Endothelial cell of umbilical vein (primary cell): Measurements from ENCODE around the gene COL5A1. TPM values are rescaled to one million over a fixed set of nuclear protein-coding genes. Genes with fewer than 3 reads are reported as not detected.

Experiments used
- BruUV-seq: library from RNA; stranded (reverse); fragments of 400-500 nt; replicated peaks from 2 replicates; lab custom pipeline; 2021; lab: Mats Ljungman, UMichigan
- CTCF ChIA-PET: fragments of 300-600, 350-600 bp; sonication (Branson Sonifier 250); formaldehyde crosslinking; loops from one replicate; lab custom pipeline; 2021; ENCODE audit warnings: antibody characterized with exemption, inconsistent platforms; lab: Charles Lee
- POLR2A ChIA-PET: fragments of 300-600, 350-600 bp; sonication (Branson Sonifier 250); formaldehyde crosslinking; loops from one replicate; lab custom pipeline; 2021; ENCODE audit warnings: antibody characterized with exemption, inconsistent platforms; lab: Charles Lee
- DNase-seq: peaks from one replicate; pipeline ENCODE4 v3.0.0-alpha.2; 2011; ENCODE audit warnings: low read depth, low spot score
- FAIRE-seq: peaks from 2 replicates; lab custom pipeline; 2011; peaks lifted over from hg19 to GRCh38; lab: Jason Lieb, UNC
- H2AFZ ChIP-seq: 2 replicates; pipeline ENCODE4 v1.6.0; 2012; ENCODE audit warnings: low read depth, low read length, control low read depth, inconsistent platforms
- H3K27ac ChIP-seq: 2 replicates; pipeline ENCODE4 v1.5.1; 2011; ENCODE audit warnings: low read depth, mild to moderate bottlenecking, control low read depth, low read length, moderate library complexity; ENCODE audit not compliant: insufficient read depth
- H3K27me3 ChIP-seq, 2 experiments: 2 replicates each; pipeline versions ENCODE4 v1.6.0 to v1.6.1; 2011; ENCODE audit warnings: low read length in 2 of 2, mixed read lengths in 1 of 2; ENCODE audit not compliant: control insufficient read depth in 2 of 2, insufficient read depth in 2 of 2
- H3K36me3 ChIP-seq, 2 experiments: 2 replicates in 1 of 2; 3 replicates in 1 of 2; pipeline ENCODE4 v1.5.1; 2011; ENCODE audit warnings: low read length in 2 of 2, mild to moderate bottlenecking in 1 of 2, moderate library complexity in 1 of 2; ENCODE audit not compliant: control insufficient read depth in 2 of 2, insufficient read depth in 2 of 2; ENCODE audit errors: extremely low read depth in 1 of 2
- H3K4me1 ChIP-seq: 3 replicates; pipeline ENCODE4 v1.5.1; 2011; ENCODE audit warnings: mild to moderate bottlenecking, low read length; ENCODE audit not compliant: control insufficient read depth, insufficient read depth; ENCODE audit errors: extremely low read depth
- H3K4me2 ChIP-seq: 2 replicates; pipeline ENCODE4 v1.6.1; 2011; ENCODE audit warnings: low read length, control low read depth, mixed read lengths; ENCODE audit not compliant: insufficient read depth
- H3K4me3 ChIP-seq, 3 experiments: fragments of 200-600 bp in 1 of 3; sonication (generic), shearing (Covaris generic) in 1 of 3; replicated peaks in 1 of 3; 2 replicates each; pipeline ENCODE4 v1.5.1; 2011 to 2016; ENCODE audit warnings: control low read depth in 3 of 3, low read length in 3 of 3, mild to moderate bottlenecking in 2 of 3, inconsistent platforms in 1 of 3, low read depth in 1 of 3, moderate library complexity in 1 of 3; ENCODE audit not compliant: insufficient read depth in 1 of 3
- H3K79me2 ChIP-seq: 2 replicates; pipeline ENCODE4 v1.6.0; 2012; ENCODE audit warnings: low read length, inconsistent platforms; ENCODE audit not compliant: control insufficient read depth, insufficient read depth
- H3K9ac ChIP-seq: replicated peaks from 2 replicates; pipeline ENCODE3; 2011; ENCODE audit warnings: low read length, control low read depth; ENCODE audit not compliant: insufficient read depth; ENCODE audit errors: extremely low read depth
- H3K9me1 ChIP-seq: replicated peaks from 3 replicates; pipeline ENCODE4 v1.6.0; 2011; ENCODE audit warnings: mild to moderate bottlenecking, low read length; ENCODE audit not compliant: control insufficient read depth, insufficient read depth; ENCODE audit errors: extremely low read depth
- H3K9me3 ChIP-seq: replicated peaks from 2 replicates; pipeline ENCODE4 v1.5.1; 2012; ENCODE audit warnings: low read length, inconsistent platforms; ENCODE audit not compliant: control insufficient read depth, insufficient read depth
- H4K20me1 ChIP-seq: replicated peaks from 2 replicates; pipeline ENCODE3; 2011; ENCODE audit warnings: mild to moderate bottlenecking, low read length; ENCODE audit not compliant: control insufficient read depth, insufficient read depth; ENCODE audit errors: extremely low read depth
- GATA2 ChIP-seq: IDR thresholded peaks from 2 replicates; pipeline ENCODE4 v1.7.0; 2011; ENCODE audit warnings: low read depth, mild to moderate bottlenecking, moderate library complexity, mixed read lengths, low read length; ENCODE audit not compliant: insufficient read length, insufficient read depth
- JUN ChIP-seq: IDR thresholded peaks from 2 replicates; pipeline ENCODE4 v1.6.1; 2011; ENCODE audit warnings: borderline replicate concordance, low read depth; ENCODE audit not compliant: insufficient read length, insufficient read depth
- MAX ChIP-seq: IDR thresholded peaks from 2 replicates; pipeline ENCODE4 v1.6.1; 2011; ENCODE audit not compliant: insufficient read depth, insufficient read length
- MYC ChIP-seq: IDR thresholded peaks from one replicate; pipeline ENCODE4 v1.6.1; 2011; ENCODE audit warnings: mild to moderate bottlenecking, low read depth, low read length
- dilution Hi-C: fragments of 300-500 bp; cut with MboI; formaldehyde crosslinking; loops from one replicate; pipeline ENCODE4 v1.15.0; 2019; ENCODE audit warnings: low sequenced_read_pairs; ENCODE audit not compliant: extremely low pct_ligation_motif_present
- intact Hi-C: fragments of 100-400 bp; cut with micrococcal nuclease; formaldehyde crosslinking; loops from one replicate; pipeline ENCODE4 v1.10.0; 2022
- polyA plus RNA-seq, 4 experiments: library from polyadenylated mRNA; depleted of rRNA in 3 of 4; stranded (reverse) in 3 of 4; unstranded in 1 of 4; fragments of >200 nt; gene quantifications; 2 replicates each; pipeline versions ENCODE4 v1.2.1 to v1.2.3, GENCODE V29; 2011 to 2012; ENCODE audit warnings: missing spikeins in 1 of 4
- total RNA-seq: library from RNA; stranded (reverse); gene quantifications from 2 replicates; pipeline ENCODE4 v1.2.3, GENCODE V29; 2021
- TF ChIP-seq, protein P1 (sequence below), 2 donors: IDR thresholded peaks; 1 replicate in 1 of 2; 2 replicates in 1 of 2; pipeline ENCODE4 v1.5.1; 2011; ENCODE audit warnings: low read length in 2 of 2, mild to moderate bottlenecking in 2 of 2, moderate library complexity in 2 of 2, control low read depth in 1 of 2, inconsistent platforms in 1 of 2, low read depth in 1 of 2; ENCODE audit not compliant: insufficient read depth in 1 of 2; ENCODE audit errors: extremely low read depth in 1 of 2

The COL5A1 gene
- total and polyA plus RNA-seq, 2 donors (not counting 3 experiments of a cell fraction or from before 2014, with no cell fraction given): 97.4 to 175 TPM

DNA sequence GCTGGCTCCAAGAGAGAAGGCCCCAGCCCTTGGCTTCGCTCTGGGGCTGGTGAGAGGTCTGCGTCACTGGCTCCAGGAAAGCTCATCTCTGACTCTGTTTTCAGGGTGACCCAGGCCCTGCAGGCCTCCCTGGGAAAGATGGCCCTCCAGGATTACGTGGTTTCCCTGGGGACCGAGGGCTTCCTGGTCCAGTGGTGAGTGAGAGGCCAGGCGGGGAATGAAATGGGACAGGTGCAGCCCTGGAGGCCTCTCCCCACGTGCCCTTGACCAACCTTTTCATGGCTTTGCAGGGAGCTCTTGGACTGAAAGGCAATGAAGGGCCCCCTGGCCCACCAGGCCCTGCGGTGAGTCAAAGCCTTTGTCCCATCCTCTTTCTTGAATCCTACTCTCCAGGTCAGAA is 163.3 kb downstream of the COL5A1 start:
- CTCF ChIA-PET: interaction anchor here (1.2 kb wide), 1 partner anchor 9 kb away, joined by 4 read pairs; no protein-coding TSS in a partner anchor
- no peak overlapping the region for H3K27ac ChIP-seq
- no peak for TF ChIP-seq GATA2
- TF ChIP-seq, protein P1, sequence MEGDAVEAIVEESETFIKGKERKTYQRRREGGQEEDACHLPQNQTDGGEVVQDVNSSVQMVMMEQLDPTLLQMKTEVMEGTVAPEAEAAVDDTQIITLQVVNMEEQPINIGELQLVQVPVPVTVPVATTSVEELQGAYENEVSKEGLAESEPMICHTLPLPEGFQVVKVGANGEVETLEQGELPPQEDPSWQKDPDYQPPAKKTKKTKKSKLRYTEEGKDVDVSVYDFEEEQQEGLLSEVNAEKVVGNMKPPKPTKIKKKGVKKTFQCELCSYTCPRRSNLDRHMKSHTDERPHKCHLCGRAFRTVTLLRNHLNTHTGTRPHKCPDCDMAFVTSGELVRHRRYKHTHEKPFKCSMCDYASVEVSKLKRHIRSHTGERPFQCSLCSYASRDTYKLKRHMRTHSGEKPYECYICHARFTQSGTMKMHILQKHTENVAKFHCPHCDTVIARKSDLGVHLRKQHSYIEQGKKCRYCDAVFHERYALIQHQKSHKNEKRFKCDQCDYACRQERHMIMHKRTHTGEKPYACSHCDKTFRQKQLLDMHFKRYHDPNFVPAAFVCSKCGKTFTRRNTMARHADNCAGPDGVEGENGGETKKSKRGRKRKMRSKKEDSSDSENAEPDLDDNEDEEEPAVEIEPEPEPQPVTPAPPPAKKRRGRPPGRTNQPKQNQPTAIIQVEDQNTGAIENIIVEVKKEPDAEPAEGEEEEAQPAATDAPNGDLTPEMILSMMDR (IDR thresholded peaks at IDR 0.05; ENCODE audit: extremely low read depth in 1 of 2, insufficient read depth in 1 of 2, low read depth in 1 of 2, low read length in 2 of 2): no peak

DNA sequence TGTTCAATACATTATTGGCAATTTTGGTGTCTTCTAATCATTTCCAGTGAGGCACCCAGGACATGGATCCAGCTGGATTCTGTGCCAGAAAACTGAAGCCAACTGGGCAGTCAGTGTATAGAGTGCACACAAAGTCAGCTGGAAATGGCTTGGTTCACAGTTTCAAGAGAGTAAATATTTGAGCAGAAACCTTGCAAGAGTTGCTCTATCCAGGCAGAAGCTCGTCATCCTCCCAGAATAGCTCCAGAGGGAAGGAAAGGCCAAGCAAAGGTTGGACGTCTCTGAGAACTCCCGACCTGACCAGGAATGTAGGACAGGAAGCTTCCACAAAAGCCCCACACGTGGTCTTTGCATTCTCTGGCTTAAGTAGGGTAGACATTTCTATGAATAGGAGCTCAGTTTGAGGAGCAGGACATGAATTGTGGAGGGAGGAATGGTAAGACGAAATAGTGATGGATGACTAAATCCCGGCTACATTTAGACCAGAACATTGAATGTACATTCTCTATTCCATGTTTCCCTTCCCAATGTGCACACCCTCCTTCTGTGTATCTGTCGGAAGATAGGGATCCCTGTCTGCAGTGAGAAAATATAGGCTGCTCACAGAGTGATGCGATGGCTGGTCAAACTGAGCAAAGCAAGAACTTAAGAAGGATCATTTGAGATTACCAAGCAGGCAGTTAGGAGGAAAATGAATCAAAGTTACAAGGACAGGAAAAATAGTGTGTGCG is 166.3 kb downstream of the COL5A1 start:
- no peaks in the 10 kb centered on the region for H3K9me3 ChIP-seq
- H3K27me3 ChIP-seq: no peaks in the 10 kb centered on the region
- ChIA-PET CTCF (interaction anchor here (0.8 to 1.7 kb wide), 6 partner anchors 13 to 358 kb away, joined by 3 to 4 read pairs (median 3); no protein-coding TSS in a partner anchor), POLR2A (no interaction called here)
- TF ChIP-seq MAX (no peak), MYC (no peak), JUN (peak; percentile 17)
- H3K27ac ChIP-seq: no peak overlapping the region
- intact Hi-C loops (no loop called here), dilution Hi-C loops (no loop called here)
- no peak for FAIRE-seq
- H3K79me2 ChIP-seq: no peaks in the 10 kb centered on the region
- no peak overlapping the region for H3K9ac ChIP-seq
- H3K4me3 ChIP-seq: no peak overlapping the region
- H3K9me1 ChIP-seq: no peaks in the 10 kb centered on the region
- DNase-seq: peak; percentile 40
- H3K36me3 ChIP-seq: peaks cover 0 to 18% of the 10 kb centered on the region in 2 experiments
- no TSS peak for BruUV-seq
- H2AFZ ChIP-seq: no peak overlapping the region
- no peaks in the 10 kb centered on the region for H3K4me1 ChIP-seq
- no peaks in the 10 kb centered on the region for H4K20me1 ChIP-seq
- H3K4me2 ChIP-seq: no peak overlapping the region

More for the DNA sequence above, 163.3 kb downstream of the COL5A1 start:
- Histone ChIP-seq H3K9ac (no peak overlapping the region), H3K36me3 (peaks cover 0 to 11% of the 10 kb centered on the region in 2 experiments), H3K79me2 (no peaks in the 10 kb centered on the region), H3K9me3 (no peaks in the 10 kb centered on the region), H3K4me3 (no peak overlapping the region), H3K4me1 (no peaks in the 10 kb centered on the region), H3K27me3 (no peaks in the 10 kb centered on the region), H2AFZ (no peak overlapping the region), H3K9me1 (no peaks in the 10 kb centered on the region), H4K20me1 (no peaks in the 10 kb centered on the region), H3K4me2 (no peak overlapping the region)
- POLR2A ChIA-PET: no interaction called here
- BruUV-seq: no TSS peak
- DNase-seq (no peak), FAIRE-seq (no peak)
- intact Hi-C loops (no loop called here), dilution Hi-C loops (no loop called here)
